ENCODE data around the gene ZNF862.

GRCh38 chr7:149827089-149827981, 10.8 kb upstream of the ZNF862 start:
- TF ChIP-seq, protein P1, sequence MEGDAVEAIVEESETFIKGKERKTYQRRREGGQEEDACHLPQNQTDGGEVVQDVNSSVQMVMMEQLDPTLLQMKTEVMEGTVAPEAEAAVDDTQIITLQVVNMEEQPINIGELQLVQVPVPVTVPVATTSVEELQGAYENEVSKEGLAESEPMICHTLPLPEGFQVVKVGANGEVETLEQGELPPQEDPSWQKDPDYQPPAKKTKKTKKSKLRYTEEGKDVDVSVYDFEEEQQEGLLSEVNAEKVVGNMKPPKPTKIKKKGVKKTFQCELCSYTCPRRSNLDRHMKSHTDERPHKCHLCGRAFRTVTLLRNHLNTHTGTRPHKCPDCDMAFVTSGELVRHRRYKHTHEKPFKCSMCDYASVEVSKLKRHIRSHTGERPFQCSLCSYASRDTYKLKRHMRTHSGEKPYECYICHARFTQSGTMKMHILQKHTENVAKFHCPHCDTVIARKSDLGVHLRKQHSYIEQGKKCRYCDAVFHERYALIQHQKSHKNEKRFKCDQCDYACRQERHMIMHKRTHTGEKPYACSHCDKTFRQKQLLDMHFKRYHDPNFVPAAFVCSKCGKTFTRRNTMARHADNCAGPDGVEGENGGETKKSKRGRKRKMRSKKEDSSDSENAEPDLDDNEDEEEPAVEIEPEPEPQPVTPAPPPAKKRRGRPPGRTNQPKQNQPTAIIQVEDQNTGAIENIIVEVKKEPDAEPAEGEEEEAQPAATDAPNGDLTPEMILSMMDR (conservative IDR thresholded peaks at IDR 0.05) = no peak
- no peak for TF ChIP-seq EZH2 (IDR thresholded peaks at IDR 0.05; ENCODE audit: low read depth)
